GM12865 (cell line): ENCODE measurements around the gene ZBTB21.
A peak's percentile ranks its signal among the peaks of the same experiment; 100 is the strongest.

Experiments
- DNase-seq: peaks from one replicate; pipeline ENCODE4 v3.0.0; 2010; ENCODE audit warnings: low read depth
- H3K4me3 ChIP-seq: 2 replicates; pipeline ENCODE4 v1.5.1; 2011; ENCODE audit warnings: mild to moderate bottlenecking, low read depth, low read length, control low read depth
- TF ChIP-seq, protein P1 (sequence below): IDR thresholded peaks from 2 replicates; pipeline ENCODE4 v1.5.1; 2011; ENCODE audit warnings: low read length, control low read depth, low read depth, inconsistent platforms; ENCODE audit not compliant: insufficient read depth; ENCODE audit errors: missing control alignments

Gene ZBTB21

DNA sequence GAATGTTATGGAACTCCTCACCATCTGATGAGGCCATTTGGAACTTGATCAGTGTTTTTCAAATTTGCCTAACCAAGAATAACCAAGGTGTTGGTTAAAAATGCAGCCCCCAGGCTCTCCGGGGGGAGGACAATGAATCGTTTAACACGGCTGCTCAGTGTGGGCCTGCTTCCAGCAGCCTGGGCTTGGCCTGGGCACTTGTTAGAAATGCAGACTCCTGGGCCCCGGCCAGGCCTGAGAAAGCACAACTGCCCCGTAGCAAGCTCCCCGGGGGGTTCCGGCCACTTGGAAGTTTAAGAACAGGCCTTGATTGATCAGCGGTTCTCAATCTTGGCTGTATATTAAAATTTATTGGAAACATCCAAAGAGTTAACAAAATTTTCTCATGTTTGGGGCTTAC is 33.5 kb downstream of the ZBTB21 start:
- TF ChIP-seq, protein P1, sequence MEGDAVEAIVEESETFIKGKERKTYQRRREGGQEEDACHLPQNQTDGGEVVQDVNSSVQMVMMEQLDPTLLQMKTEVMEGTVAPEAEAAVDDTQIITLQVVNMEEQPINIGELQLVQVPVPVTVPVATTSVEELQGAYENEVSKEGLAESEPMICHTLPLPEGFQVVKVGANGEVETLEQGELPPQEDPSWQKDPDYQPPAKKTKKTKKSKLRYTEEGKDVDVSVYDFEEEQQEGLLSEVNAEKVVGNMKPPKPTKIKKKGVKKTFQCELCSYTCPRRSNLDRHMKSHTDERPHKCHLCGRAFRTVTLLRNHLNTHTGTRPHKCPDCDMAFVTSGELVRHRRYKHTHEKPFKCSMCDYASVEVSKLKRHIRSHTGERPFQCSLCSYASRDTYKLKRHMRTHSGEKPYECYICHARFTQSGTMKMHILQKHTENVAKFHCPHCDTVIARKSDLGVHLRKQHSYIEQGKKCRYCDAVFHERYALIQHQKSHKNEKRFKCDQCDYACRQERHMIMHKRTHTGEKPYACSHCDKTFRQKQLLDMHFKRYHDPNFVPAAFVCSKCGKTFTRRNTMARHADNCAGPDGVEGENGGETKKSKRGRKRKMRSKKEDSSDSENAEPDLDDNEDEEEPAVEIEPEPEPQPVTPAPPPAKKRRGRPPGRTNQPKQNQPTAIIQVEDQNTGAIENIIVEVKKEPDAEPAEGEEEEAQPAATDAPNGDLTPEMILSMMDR, result no peak
- no peak for DNase-seq
- H3K4me3 ChIP-seq, result no peak overlapping the region

- DNase-seq, result no peak
- TF ChIP-seq, protein P1, result no peak
- no peak overlapping the region for H3K4me3 ChIP-seq
Measured at GRCh38 chr21:41975391-41976272, 34.5 kb downstream of the ZBTB21 start.

DNA sequence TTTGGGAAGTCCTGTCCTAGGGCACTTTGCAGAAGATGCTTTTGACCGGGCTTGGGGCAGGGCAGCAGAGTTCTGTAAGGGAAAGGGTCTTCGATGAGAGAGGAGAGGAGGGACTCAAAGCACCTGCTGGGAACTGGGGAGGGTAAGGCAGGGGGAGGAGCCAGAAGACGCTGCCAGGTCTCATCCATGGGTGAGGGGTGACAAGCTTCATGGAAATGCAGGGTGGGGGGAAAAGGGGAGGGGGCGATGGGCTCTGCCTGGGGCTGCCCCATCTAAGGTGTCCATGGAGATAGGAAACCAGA is 35.5 kb downstream of the ZBTB21 start:
- TF ChIP-seq, protein P1, result no peak
- H3K4me3 ChIP-seq, result no peak overlapping the region

GRCh38 chr21:41973861-41974751 is 36.1 kb downstream of the ZBTB21 start:
- DNase-seq, result peak; percentile 77
- TF ChIP-seq, protein P1, result no peak
- no peak overlapping the region; the same call in 1 of the 2 replicates for H3K4me3 ChIP-seq

More for the DNA sequence above, 35.5 kb downstream of the ZBTB21 start:
- no peak for DNase-seq

GRCh38 chr21:41973427-41973831 is 36.7 kb downstream of the ZBTB21 start:
- TF ChIP-seq, protein P1, result no peak
- H3K4me3 ChIP-seq, result no peak overlapping the region
- no peak for DNase-seq

- H3K4me3 ChIP-seq, result no peak overlapping the region
- no peak for DNase-seq
- TF ChIP-seq, protein P1, result no peak
Measured at GRCh38 chr21:41972511-41973205, 37.5 kb downstream of the ZBTB21 start.
